Peyer's patch (tissue), 4 donors: ENCODE data around the gene OS9.

Source experiments
- CTCF ChIP-seq, 6 experiments: fragments of 450-650 bp in 4 of 6; fragments of 200-600 bp in 2 of 6; sonication (generic) in 1 of 6; IDR thresholded peaks; one replicate each; pipeline ENCODE4 v1.5.1; 2017 to 2019; ENCODE audit warnings: antibody characterized with exemption in 6 of 6, mild to moderate bottlenecking in 3 of 6, moderate library complexity in 1 of 6
- POLR2A ChIP-seq, 2 donors: fragments of 450-650 bp; IDR thresholded peaks; one replicate each; pipeline ENCODE4 v1.5.1; 2017; ENCODE audit warnings: antibody characterized with exemption in 2 of 2, mild to moderate bottlenecking in 2 of 2, moderate library complexity in 2 of 2

- TF ChIP-seq CTCF (IDR thresholded peaks at IDR 0.05) (no peak), POLR2A (IDR thresholded peaks at IDR 0.05) (no peak)
Measured at GRCh38 chr12:57658890-57659289, 35.0 kb upstream of the OS9 start.
